Activated CD4-positive, alpha-beta T cell treated with anti-CD3 and anti-CD28 coated beads, Interleukin-2, amount 50 U/mL, for 16 hours (primary cell): ENCODE results near the gene QTRT2.

Experiments used
- DNase-seq: peaks from one replicate; pipeline ENCODE4 v3.0.0-alpha.2; 2020

QTRT2 gene

GRCh38 chr3:114079761-114080160, 23.2 kb downstream of the QTRT2 start:
- no peak for DNase-seq

GRCh38 chr3:114080201-114080600, 23.7 kb downstream of the QTRT2 start:
- no peak for DNase-seq

GRCh38 chr3:114081037-114081436, 24.5 kb downstream of the QTRT2 start:
- DNase-seq: no peak

GRCh38 chr3:114083112-114083511, 26.6 kb downstream of the QTRT2 start:
- DNase-seq: no peak

- DNase-seq: no peak
These were observed 29.8 kb downstream of the QTRT2 start for GRCh38 chr3:114086356-114086755.

GRCh38 chr3:114089675-114090074, 33.1 kb downstream of the QTRT2 start:
- no peak for DNase-seq

GRCh38 chr3:114092151-114093015, 35.8 kb downstream of the QTRT2 start:
- DNase-seq: no peak

GRCh38 chr3:114093016-114093380, 36.5 kb downstream of the QTRT2 start:
- no peak for DNase-seq

GRCh38 chr3:114093596-114093995, 37.1 kb downstream of the QTRT2 start:
- DNase-seq: no peak

GRCh38 chr3:114095796-114096195, 39.3 kb downstream of the QTRT2 start:
- no peak for DNase-seq

GRCh38 chr3:114101101-114101500, 44.6 kb downstream of the QTRT2 start:
- DNase-seq: no peak

GRCh38 chr3:114103181-114103580, 46.6 kb downstream of the QTRT2 start:
- DNase-seq: no peak

GRCh38 chr3:114103858-114104257, 47.3 kb downstream of the QTRT2 start:
- DNase-seq: no peak

GRCh38 chr3:114104414-114104813, 47.9 kb downstream of the QTRT2 start:
- DNase-seq: no peak

- no peak for DNase-seq
These were observed 51.6 kb downstream of the QTRT2 start for GRCh38 chr3:114108137-114108536.

- DNase-seq: no peak
These were observed 53.9 kb downstream of the QTRT2 start for GRCh38 chr3:114110439-114110838.

GRCh38 chr3:114111060-114111770, 54.7 kb downstream of the QTRT2 start:
- no peak for DNase-seq

GRCh38 chr3:114112696-114113095, 56.2 kb downstream of the QTRT2 start:
- no peak for DNase-seq

- DNase-seq: no peak
These were observed 58.2 kb downstream of the QTRT2 start for GRCh38 chr3:114114719-114115118.

- no peak for DNase-seq
These were observed 58.6 kb downstream of the QTRT2 start for GRCh38 chr3:114115143-114115542.

GRCh38 chr3:114119776-114120175, 63.2 kb downstream of the QTRT2 start:
- DNase-seq: no peak

- no peak for DNase-seq
These were observed 63.7 kb downstream of the QTRT2 start for GRCh38 chr3:114120211-114120610.

- no peak for DNase-seq
These were observed 65.6 kb downstream of the QTRT2 start for GRCh38 chr3:114122027-114122709.

GRCh38 chr3:114126461-114126860, 69.9 kb downstream of the QTRT2 start:
- DNase-seq: no peak
